ENCODE measurements around the gene SLC39A11. TPM values are rescaled to one million over a fixed set of nuclear protein-coding genes. Genes with fewer than 3 reads are reported as not detected.

Gene SLC39A11
- total RNA-seq, 2 donors from 2014 or later: 23.3 to 32.5 TPM

- H3K9me3 ChIP-seq (ENCODE audit: control insufficient read depth, low read length, poor library complexity, severe bottlenecking): no peaks in the 10 kb centered on the region
- Mint-ChIP-seq H3K27ac (no peak overlapping the region), H3K4me1 (no peaks in the 10 kb centered on the region), H3K27me3 (no peaks in the 10 kb centered on the region), H3K36me3 (ENCODE audit: low read depth) (no peaks in the 10 kb centered on the region), H3K4me3 (no peak overlapping the region)
- ATAC-seq (no peak), DNase-seq (no peak)
Observed at GRCh38 chr17:72749119-72749572, 343.3 kb downstream of the SLC39A11 start.

GRCh38 chr17:72747501-72747900, 345.0 kb downstream of the SLC39A11 start:
- Mint-ChIP-seq H3K4me1 (peaks cover 3% of the 10 kb centered on the region), H3K27ac (no peak overlapping the region), H3K27me3 (no peaks in the 10 kb centered on the region), H3K4me3 (no peak overlapping the region), H3K36me3 (ENCODE audit: low read depth) (peaks cover 3% of the 10 kb centered on the region)
- no peak for DNase-seq
- no peak for ATAC-seq
- no peaks in the 10 kb centered on the region for H3K9me3 ChIP-seq (ENCODE audit: control insufficient read depth, low read length, poor library complexity, severe bottlenecking)

DNA sequence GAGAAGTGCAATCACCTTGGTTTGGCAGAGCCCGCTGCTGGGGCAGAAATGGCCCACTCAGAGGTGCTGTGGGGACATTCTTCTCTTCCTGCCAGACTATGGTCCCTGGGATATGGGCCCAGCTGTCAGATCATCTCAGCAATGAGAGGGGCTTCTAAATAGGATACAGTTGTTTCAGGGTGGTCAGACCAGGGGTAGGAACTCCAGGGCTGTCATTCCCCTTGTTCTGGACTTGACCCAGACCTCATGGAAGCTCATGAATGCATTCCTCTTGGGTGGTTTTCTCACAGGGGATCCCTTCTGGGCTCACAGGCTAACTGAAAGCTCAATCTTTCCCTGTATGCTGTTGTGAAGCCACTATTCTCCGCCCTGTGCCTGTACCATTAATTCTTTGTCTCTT, 347.2 kb downstream of the SLC39A11 start:
- Mint-ChIP-seq H3K27ac (no peak overlapping the region), H3K36me3 (ENCODE audit: low read depth) (peaks cover 3% of the 10 kb centered on the region), H3K4me3 (no peak overlapping the region), H3K4me1 (peaks cover 3% of the 10 kb centered on the region), H3K27me3 (no peaks in the 10 kb centered on the region)
- ATAC-seq: no peak
- no peaks in the 10 kb centered on the region for H3K9me3 ChIP-seq (ENCODE audit: control insufficient read depth, low read length, poor library complexity, severe bottlenecking)
- DNase-seq: no peak

DNA sequence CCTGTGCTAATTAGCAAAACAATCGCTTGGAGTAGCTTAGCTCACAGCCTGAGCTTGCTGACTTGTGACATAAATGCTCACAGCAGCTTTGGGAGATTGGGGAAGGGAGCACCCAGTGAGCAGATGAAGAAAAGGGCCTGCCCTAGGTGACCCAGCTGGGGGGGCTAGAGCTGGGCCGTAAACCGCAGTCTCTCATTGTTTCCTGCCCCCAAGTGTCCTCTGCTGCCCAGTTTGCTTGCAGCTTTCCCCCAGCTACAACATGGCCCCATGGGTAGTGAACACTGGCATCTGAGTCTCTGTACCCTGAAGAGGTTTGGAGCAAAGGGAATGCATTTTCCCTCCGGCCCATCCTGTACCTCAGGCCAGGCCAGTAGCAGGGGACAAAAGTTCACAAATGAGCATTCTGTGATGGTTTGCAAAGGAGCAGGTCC, 349.4 kb downstream of the SLC39A11 start:
- ATAC-seq (no peak), DNase-seq (no peak)
- Mint-ChIP-seq H3K27ac (no peak overlapping the region), H3K27me3 (no peaks in the 10 kb centered on the region), H3K4me1 (peaks cover 3% of the 10 kb centered on the region), H3K36me3 (ENCODE audit: low read depth) (peaks cover 5% of the 10 kb centered on the region), H3K4me3 (no peak overlapping the region)
- no peaks in the 10 kb centered on the region for H3K9me3 ChIP-seq (ENCODE audit: control insufficient read depth, low read length, poor library complexity, severe bottlenecking)

DNA sequence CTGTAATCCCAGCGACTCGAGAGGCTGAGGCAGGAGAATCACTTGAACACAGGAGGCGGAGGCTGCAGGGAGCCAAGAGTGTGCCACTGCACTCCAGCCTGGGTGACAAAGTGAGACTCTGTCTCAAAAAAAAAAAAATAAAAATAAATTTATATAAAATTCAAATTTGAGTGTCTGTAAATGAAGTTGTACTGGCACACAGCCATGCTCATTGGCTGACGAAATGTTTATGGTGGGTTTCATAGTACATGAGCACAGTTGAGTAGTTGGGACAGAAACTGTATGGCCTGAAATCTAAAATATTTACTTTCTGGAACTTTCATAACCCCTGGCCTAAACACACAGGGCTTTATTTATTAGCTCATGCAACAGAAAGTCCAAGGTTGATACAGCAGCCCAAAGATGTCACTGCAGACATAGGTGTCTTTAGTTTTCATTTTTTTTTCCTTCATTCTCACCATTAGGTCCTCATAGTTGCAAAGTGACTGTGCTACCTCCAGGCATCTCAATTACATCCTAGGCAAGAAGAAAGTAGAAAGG, 355.3 kb downstream of the SLC39A11 start:
- no peak for ATAC-seq
- no peaks in the 10 kb centered on the region for H3K9me3 ChIP-seq (ENCODE audit: control insufficient read depth, low read length, poor library complexity, severe bottlenecking)
- Mint-ChIP-seq H3K27me3 (no peaks in the 10 kb centered on the region), H3K27ac (no peak overlapping the region), H3K36me3 (ENCODE audit: low read depth) (peaks cover 8% of the 10 kb centered on the region), H3K4me1 (peaks cover 2% of the 10 kb centered on the region), H3K4me3 (no peak overlapping the region)
- no peak for DNase-seq

- Mint-ChIP-seq H3K27me3 (no peaks in the 10 kb centered on the region), H3K36me3 (ENCODE audit: low read depth) (peaks cover 8% of the 10 kb centered on the region), H3K4me3 (no peak overlapping the region), H3K4me1 (peaks cover 2% of the 10 kb centered on the region), H3K27ac (no peak overlapping the region)
- H3K9me3 ChIP-seq (ENCODE audit: control insufficient read depth, low read length, poor library complexity, severe bottlenecking): no peaks in the 10 kb centered on the region
- no peak for ATAC-seq
- DNase-seq: no peak
Observed at GRCh38 chr17:72735592-72735991, 356.9 kb downstream of the SLC39A11 start.

DNA sequence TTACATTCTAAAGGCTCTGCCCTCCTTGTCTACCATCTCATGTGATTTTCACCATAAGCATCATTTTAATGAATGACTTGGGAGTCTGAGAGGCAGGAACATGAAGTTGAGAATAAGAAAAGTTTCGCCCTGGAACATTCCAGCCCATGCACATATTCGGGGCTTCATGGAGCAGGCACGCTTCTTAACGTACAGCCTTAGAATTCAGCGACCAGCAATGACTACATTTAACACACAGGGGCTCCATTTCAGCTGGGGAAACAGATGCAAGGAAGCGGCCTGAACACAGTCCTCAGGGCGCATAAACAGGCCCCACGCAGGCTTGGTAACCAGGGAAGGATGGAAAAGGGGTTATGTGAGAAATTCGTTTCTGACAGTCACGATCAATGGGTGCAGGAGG, 357.4 kb downstream of the SLC39A11 start:
- ATAC-seq: no peak
- H3K4me1 Mint-ChIP-seq: peaks cover 4% of the 10 kb centered on the region
- no peaks in the 10 kb centered on the region for H3K27me3 Mint-ChIP-seq
- no peak for DNase-seq
- no peaks in the 10 kb centered on the region for H3K9me3 ChIP-seq (ENCODE audit: control insufficient read depth, low read length, poor library complexity, severe bottlenecking)
- peaks cover 8% of the 10 kb centered on the region for H3K36me3 Mint-ChIP-seq (ENCODE audit: low read depth)
- no peak overlapping the region for H3K27ac Mint-ChIP-seq
- H3K4me3 Mint-ChIP-seq: no peak overlapping the region

GRCh38 chr17:72734613-72735012, 357.9 kb downstream of the SLC39A11 start:
- Mint-ChIP-seq H3K27ac (no peak overlapping the region), H3K27me3 (no peaks in the 10 kb centered on the region), H3K4me1 (peaks cover 4% of the 10 kb centered on the region), H3K36me3 (ENCODE audit: low read depth) (peaks cover 8% of the 10 kb centered on the region), H3K4me3 (no peak overlapping the region)
- DNase-seq: no peak
- no peaks in the 10 kb centered on the region for H3K9me3 ChIP-seq (ENCODE audit: control insufficient read depth, low read length, poor library complexity, severe bottlenecking)
- no peak for ATAC-seq

GRCh38 chr17:72733619-72734282, 358.7 kb downstream of the SLC39A11 start:
- H3K36me3 Mint-ChIP-seq (ENCODE audit: low read depth): peaks cover 8% of the 10 kb centered on the region
- no peaks in the 10 kb centered on the region for H3K9me3 ChIP-seq (ENCODE audit: control insufficient read depth, low read length, poor library complexity, severe bottlenecking)
- DNase-seq: no peak
- no peak overlapping the region for H3K27ac Mint-ChIP-seq
- H3K27me3 Mint-ChIP-seq: no peaks in the 10 kb centered on the region
- H3K4me3 Mint-ChIP-seq: no peak overlapping the region
- no peak for ATAC-seq
- peaks cover 4% of the 10 kb centered on the region for H3K4me1 Mint-ChIP-seq

- Mint-ChIP-seq H3K27ac (peak overlapping the region; percentile 21), H3K4me3 (no peak overlapping the region), H3K4me1 (peaks cover 4% of the 10 kb centered on the region), H3K36me3 (ENCODE audit: low read depth) (peaks cover 6% of the 10 kb centered on the region), H3K27me3 (no peaks in the 10 kb centered on the region)
- ATAC-seq (no peak), DNase-seq (no peak)
- no peaks in the 10 kb centered on the region for H3K9me3 ChIP-seq (ENCODE audit: control insufficient read depth, low read length, poor library complexity, severe bottlenecking)
Observed at GRCh38 chr17:72732893-72733618, 359.4 kb downstream of the SLC39A11 start.

GRCh38 chr17:72730077-72730476, 362.4 kb downstream of the SLC39A11 start:
- H3K9me3 ChIP-seq (ENCODE audit: control insufficient read depth, low read length, poor library complexity, severe bottlenecking): no peaks in the 10 kb centered on the region
- Mint-ChIP-seq H3K4me3 (no peak overlapping the region), H3K36me3 (ENCODE audit: low read depth) (no peaks in the 10 kb centered on the region), H3K27me3 (no peaks in the 10 kb centered on the region), H3K27ac (no peak overlapping the region), H3K4me1 (peaks cover 28% of the 10 kb centered on the region)
- DNase-seq (no peak), ATAC-seq (no peak)

DNA sequence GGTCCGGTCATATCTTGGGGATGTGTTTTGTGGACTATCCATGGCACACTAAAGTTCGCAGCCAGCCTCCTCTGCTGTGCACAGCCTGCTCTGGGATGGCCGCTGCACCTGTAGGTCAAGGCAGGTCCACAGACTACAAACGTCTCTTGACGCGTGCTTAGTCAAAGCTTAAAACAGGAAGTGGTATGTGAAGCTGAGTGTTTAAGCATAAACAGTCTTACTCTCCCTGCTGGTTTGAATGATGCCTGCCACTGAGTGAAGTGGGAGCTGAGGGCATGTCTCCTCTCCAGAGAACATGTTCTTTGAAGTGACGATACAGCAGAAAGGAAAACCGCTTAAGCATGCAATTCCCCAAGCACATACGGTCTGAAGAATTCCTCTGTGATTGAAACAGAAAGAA, 365.6 kb downstream of the SLC39A11 start:
- H3K9me3 ChIP-seq (ENCODE audit: control insufficient read depth, low read length, poor library complexity, severe bottlenecking): no peaks in the 10 kb centered on the region
- H3K36me3 Mint-ChIP-seq (ENCODE audit: low read depth): no peaks in the 10 kb centered on the region
- H3K4me1 Mint-ChIP-seq: peaks cover 26% of the 10 kb centered on the region
- H3K27ac Mint-ChIP-seq: peak overlapping the region; percentile 99
- H3K27me3 Mint-ChIP-seq: no peaks in the 10 kb centered on the region
- no peak for DNase-seq
- H3K4me3 Mint-ChIP-seq: peak overlapping the region; percentile 96
- peak; percentile 86 for ATAC-seq

DNA sequence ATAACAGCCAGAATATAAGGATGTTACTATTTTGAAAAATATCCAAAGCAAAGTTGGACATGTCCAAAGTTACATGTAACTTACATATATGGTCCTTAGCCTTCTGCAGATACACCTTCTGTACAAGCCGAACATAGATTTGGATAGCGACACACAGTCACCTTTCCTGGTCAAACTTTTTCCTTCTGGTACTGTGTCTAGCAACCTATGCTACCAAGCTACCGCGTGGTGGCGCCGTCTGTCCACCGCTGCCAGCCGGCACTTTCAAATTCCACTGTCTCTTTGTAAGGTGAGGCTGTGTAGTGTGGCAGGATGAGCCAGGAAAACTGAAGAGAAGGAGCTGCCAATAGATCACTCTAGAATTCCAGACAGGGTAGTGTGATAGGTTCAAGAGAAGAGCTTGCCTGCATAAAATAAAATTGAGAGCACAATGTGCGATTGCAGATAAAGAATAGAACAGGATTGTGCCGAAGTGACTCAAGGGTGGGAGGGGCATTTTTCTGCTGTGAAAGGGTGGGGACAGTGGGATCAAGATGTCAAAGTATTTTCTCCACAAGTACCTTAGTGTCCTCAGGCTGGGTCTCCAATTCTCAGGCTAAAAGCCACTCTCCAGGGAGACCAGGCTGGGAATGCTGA, 366.9 kb downstream of the SLC39A11 start:
- peak overlapping the region; percentile 81 for H3K4me3 Mint-ChIP-seq
- ATAC-seq: peak; percentile 34

More for the DNA sequence above, 366.9 kb downstream of the SLC39A11 start:
- Mint-ChIP-seq H3K27me3 (no peaks in the 10 kb centered on the region), H3K36me3 (ENCODE audit: low read depth) (no peaks in the 10 kb centered on the region), H3K27ac (peak overlapping the region; percentile 99), H3K4me1 (peaks cover 26% of the 10 kb centered on the region)
- DNase-seq: peak in 2 of 3 donors; percentile 24 to 25
- no peaks in the 10 kb centered on the region for H3K9me3 ChIP-seq (ENCODE audit: control insufficient read depth, low read length, poor library complexity, severe bottlenecking)
